B cell (primary cell): ENCODE results near the gene HS1BP3. TPM values are rescaled to one million over a fixed set of nuclear protein-coding genes. Genes with fewer than 3 reads are reported as not detected.

Experiments
- ATAC-seq: fragments of 200-7000 bp; cut with Tn5 transposase; one replicate; pipeline ENCODE4 v1.10.0; 2021; ENCODE audit warnings: low read depth, mild to moderate bottlenecking, moderate number of reproducible peaks, moderate library complexity
- CTCF ChIA-PET: fragments of 350-600 bp; sonication (Branson Sonifier 250); formaldehyde crosslinking; loops from one replicate; lab custom pipeline; 2021; ENCODE audit warnings: antibody characterized with exemption, inconsistent platforms; lab: Charles Lee
- POLR2A ChIA-PET: fragments of 350-600 bp; sonication (Branson Sonifier 250); formaldehyde crosslinking; loops from one replicate; lab custom pipeline; 2021; ENCODE audit warnings: antibody characterized with exemption; lab: Charles Lee
- DNase-seq: peaks from one replicate; pipeline ENCODE4 v3.0.0; 2013
- H2AFZ ChIP-seq: 2 replicates; pipeline ENCODE4 v1.6.1; 2012; ENCODE audit warnings: mild to moderate bottlenecking, low read depth, low read length; ENCODE audit not compliant: insufficient read depth, poor library complexity, severe bottlenecking
- H3K27ac ChIP-seq, 2 donors: 1 replicate in 1 of 2; 2 replicates in 1 of 2; pipeline ENCODE4 v1.5.1; 2012 to 2013; ENCODE audit warnings: low read length in 2 of 2, mild to moderate bottlenecking in 2 of 2, moderate library complexity in 1 of 2
- H3K27me3 ChIP-seq, 4 experiments: fragments of 200-600 bp in 1 of 4; sonication (generic) in 1 of 4; replicated peaks in 1 of 4; 1 replicate in 2 of 4; 2 replicates in 2 of 4; pipeline versions ENCODE4 v1.6.1 to v1.7.0; 2013 to 2016; ENCODE audit warnings: low read length in 3 of 4, mild to moderate bottlenecking in 2 of 4, mixed read lengths in 1 of 4, moderate library complexity in 1 of 4; ENCODE audit not compliant: insufficient read depth in 4 of 4, control insufficient read depth in 3 of 4; ENCODE audit errors: control extremely low read depth in 1 of 4
- H3K36me3 ChIP-seq, 2 experiments: replicated peaks in 1 of 2; 1 replicate in 1 of 2; 2 replicates in 1 of 2; pipeline versions ENCODE4 v1.6.1 to v1.7.1; 2013; ENCODE audit warnings: low read length in 1 of 2; ENCODE audit not compliant: insufficient read depth in 2 of 2, control insufficient read depth in 1 of 2; ENCODE audit errors: control extremely low read depth in 1 of 2, extremely low read depth in 1 of 2
- H3K4me1 ChIP-seq, 2 donors: fragments of 200-600 bp in 1 of 2; sonication (generic) in 1 of 2; 1 replicate in 1 of 2; 2 replicates in 1 of 2; pipeline versions ENCODE4 v1.5.1 to v1.6.1; 2013 to 2017; ENCODE audit warnings: low read length in 2 of 2; ENCODE audit not compliant: control insufficient read depth in 2 of 2, insufficient read depth in 2 of 2
- H3K4me2 ChIP-seq: replicated peaks from 2 replicates; pipeline ENCODE3; 2012; ENCODE audit warnings: mild to moderate bottlenecking, low read depth, low read length; ENCODE audit not compliant: poor library complexity, severe bottlenecking
- H3K4me3 ChIP-seq, 5 experiments: fragments of 200-600 bp in 1 of 5; sonication (generic) in 1 of 5; 1 replicate in 3 of 5; 2 replicates in 2 of 5; pipeline versions ENCODE4 v1.5.1 to v1.7.0; 2011 to 2016; ENCODE audit warnings: low read length in 4 of 5, mild to moderate bottlenecking in 4 of 5, low read depth in 2 of 5, control low read depth in 1 of 5, moderate library complexity in 1 of 5; ENCODE audit not compliant: insufficient read depth in 1 of 5; ENCODE audit errors: control extremely low read depth in 1 of 5, extremely low read depth in 1 of 5
- H3K79me2 ChIP-seq: fragments of 200-600 bp; sonication (generic); one replicate; pipeline ENCODE4 v1.6.0; 2016; ENCODE audit warnings: low read length; ENCODE audit not compliant: control insufficient read depth, insufficient read depth
- H3K9ac ChIP-seq: fragments of 200-600 bp; sonication (generic); 2 replicates; pipeline ENCODE4 v1.6.1; 2017; ENCODE audit warnings: mild to moderate bottlenecking, low read length, moderate library complexity
- H3K9me3 ChIP-seq, 3 donors: one replicate each; pipeline versions ENCODE4 v1.6.1 to v1.7.1; 2013; ENCODE audit warnings: low read length in 2 of 3; ENCODE audit not compliant: control insufficient read depth in 2 of 3, insufficient read depth in 1 of 3; ENCODE audit errors: control extremely low read depth in 1 of 3
- H4K20me1 ChIP-seq: 2 replicates; pipeline ENCODE4 v1.6.0; 2012; ENCODE audit warnings: mild to moderate bottlenecking, low read length; ENCODE audit not compliant: insufficient read depth, control insufficient read depth, poor library complexity, severe bottlenecking
- H3K27ac Mint-ChIP-seq: one replicate; pipeline ENCODE4 v1.8.0; 2021; ENCODE audit warnings: mixed read lengths
- H3K27me3 Mint-ChIP-seq: one replicate; pipeline ENCODE4 v1.8.0; 2021; ENCODE audit warnings: mixed read lengths
- H3K4me1 Mint-ChIP-seq: one replicate; pipeline ENCODE4 v1.8.0; 2021; ENCODE audit warnings: mixed read lengths
- H3K4me3 Mint-ChIP-seq: one replicate; pipeline ENCODE4 v1.8.0; 2021; ENCODE audit warnings: mixed read lengths
- H3K9me3 Mint-ChIP-seq: one replicate; pipeline ENCODE4 v1.8.0; 2022; ENCODE audit warnings: mixed read lengths; ENCODE audit not compliant: insufficient read depth
- WGBS: methylation state at CpG from one replicate; pipeline ENCODE4 v1.1.5; 2013; ENCODE audit warnings: missing lambda C conversion rate; ENCODE audit not compliant: insufficient coverage; 5-methylcytosine and 5-hydroxymethylcytosine counted together
- intact Hi-C: fragments of 100-400 bp; cut with micrococcal nuclease; formaldehyde crosslinking; loops from one replicate; pipeline ENCODE4 v1.10.0; 2022
- polyA plus RNA-seq: library from polyadenylated mRNA; depleted of rRNA; stranded (reverse); fragments of >200 nt; gene quantifications from 2 replicates; pipeline ENCODE4 v1.2.3, GENCODE V29; 2012
- total RNA-seq, 2 donors: library from RNA; stranded (reverse); fragments of 120-200 nt in 1 of 2; gene quantifications; 1 replicate in 1 of 2; 2 replicates in 1 of 2; pipeline versions ENCODE4 v1.2.3 to v1.2.4, GENCODE V29; 2013 to 2022
- TF ChIP-seq, protein P1 (sequence below): fragments of 200-600 bp; IDR thresholded peaks from one replicate; pipeline ENCODE4 v1.8.0; 2022; ENCODE audit warnings: antibody characterized with exemption, mild to moderate bottlenecking

The HS1BP3 gene
- total and polyA plus RNA-seq, 2 donors (not counting 1 experiment from before 2014, with no cell fraction given) = 27.8 to 28.7 TPM

DNA sequence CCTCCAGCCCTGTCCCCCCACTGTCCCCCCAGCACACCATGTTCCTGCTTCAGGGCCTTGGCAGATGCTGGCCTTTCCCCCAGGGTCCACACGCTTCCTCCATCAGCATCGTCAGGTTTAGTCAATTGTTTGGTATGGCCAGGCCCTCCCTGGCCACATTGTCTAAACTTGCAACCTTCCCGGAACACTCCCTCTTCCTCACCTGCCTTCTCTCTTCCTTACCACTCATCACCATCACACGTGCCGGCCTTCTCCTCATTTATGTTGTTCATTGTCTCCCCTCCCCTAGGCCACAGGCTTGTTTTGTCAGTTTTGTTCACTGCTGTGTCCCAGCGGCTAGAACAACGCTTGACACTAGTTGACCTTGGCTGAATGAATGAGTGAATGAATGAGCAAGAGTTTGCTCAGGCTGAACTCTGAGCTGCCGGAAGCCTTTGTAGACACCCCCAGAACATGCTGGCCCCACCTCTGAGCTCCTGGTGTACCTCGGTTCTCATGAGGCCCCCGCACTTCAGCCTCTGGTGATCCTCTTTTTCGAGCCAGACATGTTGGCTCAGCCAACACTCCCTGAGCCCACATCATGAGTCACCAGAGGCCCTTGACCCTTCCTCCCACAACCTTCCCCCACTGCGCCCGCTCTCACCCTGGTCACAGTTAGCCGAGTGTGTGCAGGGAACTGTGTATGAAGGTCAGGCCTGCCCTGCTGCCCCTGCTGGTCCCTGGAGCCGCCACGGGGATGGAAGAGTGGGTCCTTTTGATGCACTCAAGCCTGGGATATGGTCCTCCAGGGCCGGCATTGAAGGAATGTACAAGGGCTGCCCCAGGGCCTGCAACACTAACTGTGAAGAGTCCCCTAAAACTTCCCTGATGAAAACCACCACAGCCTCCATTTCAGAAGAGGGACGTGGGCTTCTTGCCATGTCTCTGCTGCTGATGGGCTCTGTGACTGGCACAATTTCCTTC, 57.5 kb downstream of the HS1BP3 start:
- no peaks in the 10 kb centered on the region for H3K79me2 ChIP-seq
- ChIA-PET POLR2A (no interaction called here), CTCF (interaction anchor here (1.2 kb wide), 1 partner anchor 147 kb away, joined by 4 read pairs; the partner anchor contains the start of gene RHOB)
- Mint-ChIP-seq H3K27ac (no peak overlapping the region), H3K4me1 (peaks cover 50% of the 10 kb centered on the region), H3K4me3 (no peak overlapping the region), H3K9me3 (no peaks in the 10 kb centered on the region), H3K27me3 (peaks cover 30% of the 10 kb centered on the region)
- H4K20me1 ChIP-seq = no peaks in the 10 kb centered on the region
- DNase-seq (no peak), ATAC-seq (no peak)
- no peak overlapping the region for H3K4me3 ChIP-seq
- no peak overlapping the region for H3K27ac ChIP-seq
- TF ChIP-seq, protein P1, sequence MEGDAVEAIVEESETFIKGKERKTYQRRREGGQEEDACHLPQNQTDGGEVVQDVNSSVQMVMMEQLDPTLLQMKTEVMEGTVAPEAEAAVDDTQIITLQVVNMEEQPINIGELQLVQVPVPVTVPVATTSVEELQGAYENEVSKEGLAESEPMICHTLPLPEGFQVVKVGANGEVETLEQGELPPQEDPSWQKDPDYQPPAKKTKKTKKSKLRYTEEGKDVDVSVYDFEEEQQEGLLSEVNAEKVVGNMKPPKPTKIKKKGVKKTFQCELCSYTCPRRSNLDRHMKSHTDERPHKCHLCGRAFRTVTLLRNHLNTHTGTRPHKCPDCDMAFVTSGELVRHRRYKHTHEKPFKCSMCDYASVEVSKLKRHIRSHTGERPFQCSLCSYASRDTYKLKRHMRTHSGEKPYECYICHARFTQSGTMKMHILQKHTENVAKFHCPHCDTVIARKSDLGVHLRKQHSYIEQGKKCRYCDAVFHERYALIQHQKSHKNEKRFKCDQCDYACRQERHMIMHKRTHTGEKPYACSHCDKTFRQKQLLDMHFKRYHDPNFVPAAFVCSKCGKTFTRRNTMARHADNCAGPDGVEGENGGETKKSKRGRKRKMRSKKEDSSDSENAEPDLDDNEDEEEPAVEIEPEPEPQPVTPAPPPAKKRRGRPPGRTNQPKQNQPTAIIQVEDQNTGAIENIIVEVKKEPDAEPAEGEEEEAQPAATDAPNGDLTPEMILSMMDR = no peak
- no peak overlapping the region for H3K9ac ChIP-seq
- H3K36me3 ChIP-seq = peaks cover 0 to 2% of the 10 kb centered on the region in 2 experiments
- WGBS = 94% methylated on average over 17 of the region's 18 CpGs
- no peaks in the 10 kb centered on the region for H3K9me3 ChIP-seq
- peaks cover 0 to 14% (median 7%) of the 10 kb centered on the region in 4 experiments for H3K27me3 ChIP-seq
- intact Hi-C loops = no loop called here
- H2AFZ ChIP-seq = no peak overlapping the region
- H3K4me1 ChIP-seq = peaks cover 37 to 45% of the 10 kb centered on the region in 2 donors
- H3K4me2 ChIP-seq = no peak overlapping the region
